ENCODE data around the gene LEPROT.

DNA sequence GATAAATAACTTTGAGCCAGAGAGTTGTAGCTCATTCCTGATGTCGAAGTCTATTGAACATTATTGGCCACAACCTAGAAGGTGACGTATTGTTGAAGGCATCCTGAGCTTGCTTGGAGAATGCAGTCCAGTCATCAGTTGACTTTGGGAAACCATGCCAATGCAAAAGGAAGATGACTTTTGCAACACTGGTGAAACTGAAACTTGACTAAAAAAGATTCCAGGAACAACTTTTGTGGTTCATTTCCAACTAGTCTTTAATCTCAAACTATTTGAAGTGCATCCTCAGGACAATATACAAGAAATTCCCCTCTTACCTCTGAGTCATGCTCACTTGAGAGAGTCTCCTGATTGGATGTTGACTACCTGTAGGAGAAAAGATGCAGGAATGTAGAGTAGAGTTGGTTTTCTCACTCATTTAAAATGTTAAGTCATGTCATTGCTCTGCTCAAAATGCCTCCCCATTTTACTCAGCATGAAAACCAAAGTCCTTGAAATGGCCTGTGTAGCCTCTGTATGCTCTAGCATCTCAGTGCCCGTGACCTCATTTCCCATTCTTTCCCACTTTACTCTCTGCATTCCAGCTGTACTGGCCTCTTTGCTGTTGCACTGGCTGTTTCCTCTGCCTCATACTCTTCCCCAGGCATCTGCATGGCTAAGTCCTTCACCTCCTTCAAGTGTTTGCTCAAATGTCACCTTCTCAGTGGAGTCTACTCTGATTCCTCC, 24.4 kb upstream of the LEPROT start:
- TF ChIP-seq, protein P1, sequence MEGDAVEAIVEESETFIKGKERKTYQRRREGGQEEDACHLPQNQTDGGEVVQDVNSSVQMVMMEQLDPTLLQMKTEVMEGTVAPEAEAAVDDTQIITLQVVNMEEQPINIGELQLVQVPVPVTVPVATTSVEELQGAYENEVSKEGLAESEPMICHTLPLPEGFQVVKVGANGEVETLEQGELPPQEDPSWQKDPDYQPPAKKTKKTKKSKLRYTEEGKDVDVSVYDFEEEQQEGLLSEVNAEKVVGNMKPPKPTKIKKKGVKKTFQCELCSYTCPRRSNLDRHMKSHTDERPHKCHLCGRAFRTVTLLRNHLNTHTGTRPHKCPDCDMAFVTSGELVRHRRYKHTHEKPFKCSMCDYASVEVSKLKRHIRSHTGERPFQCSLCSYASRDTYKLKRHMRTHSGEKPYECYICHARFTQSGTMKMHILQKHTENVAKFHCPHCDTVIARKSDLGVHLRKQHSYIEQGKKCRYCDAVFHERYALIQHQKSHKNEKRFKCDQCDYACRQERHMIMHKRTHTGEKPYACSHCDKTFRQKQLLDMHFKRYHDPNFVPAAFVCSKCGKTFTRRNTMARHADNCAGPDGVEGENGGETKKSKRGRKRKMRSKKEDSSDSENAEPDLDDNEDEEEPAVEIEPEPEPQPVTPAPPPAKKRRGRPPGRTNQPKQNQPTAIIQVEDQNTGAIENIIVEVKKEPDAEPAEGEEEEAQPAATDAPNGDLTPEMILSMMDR (IDR thresholded peaks at IDR 0.05; ENCODE audit: low read length) = no peak
- no peak for TF ChIP-seq EZH2 (IDR thresholded peaks at IDR 0.05; ENCODE audit: borderline replicate concordance, low read length)
